Activated naive CD8-positive, alpha-beta T cell treated with anti-CD3 and anti-CD28 coated beads, Interleukin-2, amount 10 ng/mL, durations not matched to agents 7 days and 5 days (primary cell): ENCODE data around the gene FAM81B. TPM values are rescaled to one million over a fixed set of nuclear protein-coding genes. Genes with fewer than 3 reads are reported as not detected.
"Not testable (repeated sequence)": the region's sequence is repeated elsewhere in the genome, so short reads cannot be mapped to it uniquely, and the experiment has no call there.

Source experiments
- ATAC-seq: fragments of 150-1000 bp; cut with Tn5 transposase; one replicate; pipeline ENCODE4 v1.10.0; 2021; ENCODE audit warnings: low read depth, moderate library complexity
- POLR2A ChIA-PET: fragments of 350-600 bp; sonication (Branson Sonifier 250); formaldehyde crosslinking; loops from one replicate; lab custom pipeline; 2021; ENCODE audit warnings: antibody characterized with exemption; lab: Charles Lee
- DNase-seq: peaks from one replicate; pipeline ENCODE4 v3.0.0; 2021
- H3K27ac Mint-ChIP-seq: one replicate; pipeline ENCODE4 v1.8.0; 2022; ENCODE audit warnings: mild to moderate bottlenecking, mixed read lengths
- H3K27me3 Mint-ChIP-seq: one replicate; pipeline ENCODE4 v1.8.0; 2022; ENCODE audit warnings: mild to moderate bottlenecking, moderate library complexity, mixed read lengths
- H3K36me3 Mint-ChIP-seq: one replicate; pipeline ENCODE4 v1.8.0; 2021; ENCODE audit warnings: mild to moderate bottlenecking, mixed read lengths
- H3K4me1 Mint-ChIP-seq: one replicate; pipeline ENCODE4 v1.8.0; 2021; ENCODE audit warnings: mixed read lengths
- H3K4me3 Mint-ChIP-seq: one replicate; pipeline ENCODE4 v1.8.0; 2022; ENCODE audit warnings: mild to moderate bottlenecking, moderate library complexity, mixed read lengths
- H3K9me3 Mint-ChIP-seq: one replicate; pipeline ENCODE4 v1.8.0; 2021; ENCODE audit warnings: mixed read lengths
- total RNA-seq, 2 experiments: library from RNA; stranded (reverse); gene quantifications; one replicate each; pipeline ENCODE4 v1.2.3, GENCODE V29; 2021

FAM81B gene
- total RNA-seq, 2 experiments from 2014 or later = not detected

- Mint-ChIP-seq H3K4me3 (no peak overlapping the region), H3K9me3 (peaks cover 2% of the 10 kb centered on the region), H3K27me3 (no peaks in the 10 kb centered on the region), H3K4me1 (peaks cover 7% of the 10 kb centered on the region), H3K27ac (peak overlapping the region; percentile 7), H3K36me3 (peaks cover 1% of the 10 kb centered on the region)
- peak; percentile 60 for ATAC-seq
- POLR2A ChIA-PET = no interaction called here
- DNase-seq = no peak
These were observed 11.0 kb upstream of the FAM81B start for GRCh38 chr5:95380103-95380628.

DNA sequence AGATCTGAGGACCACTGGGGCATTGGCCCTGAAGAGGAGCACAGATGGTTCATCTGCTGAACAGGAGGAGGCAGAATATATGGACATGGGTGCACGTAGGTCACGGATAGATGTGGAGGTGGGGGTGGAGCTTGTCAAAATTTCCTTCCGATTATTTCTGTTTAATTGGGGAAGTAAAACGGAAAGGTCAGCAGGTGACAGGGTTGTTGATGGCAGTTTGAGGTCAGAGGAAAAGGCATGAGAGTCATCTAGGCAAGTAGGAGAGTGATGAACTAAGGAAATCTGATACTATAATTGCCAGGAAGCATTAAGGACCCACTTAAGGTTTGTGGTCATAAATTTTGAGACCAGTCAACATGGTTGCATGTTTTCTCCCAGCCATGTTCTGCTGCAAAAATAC, 8.4 kb upstream of the FAM81B start:
- H3K27ac Mint-ChIP-seq = no peak overlapping the region

GRCh38 chr5:95384485-95385213, 6.5 kb upstream of the FAM81B start:
- ATAC-seq (no peak), DNase-seq (no peak)
- Mint-ChIP-seq H3K27ac (no peak overlapping the region), H3K9me3 (peaks cover 1% of the 10 kb centered on the region), H3K4me3 (no peak overlapping the region), H3K27me3 (peaks cover 2% of the 10 kb centered on the region), H3K4me1 (peaks cover 7% of the 10 kb centered on the region), H3K36me3 (no peaks in the 10 kb centered on the region)
- POLR2A ChIA-PET = no interaction called here

More for the DNA sequence above, 8.4 kb upstream of the FAM81B start:
- Mint-ChIP-seq H3K4me3 (no peak overlapping the region), H3K27me3 (no peaks in the 10 kb centered on the region), H3K4me1 (peaks cover 7% of the 10 kb centered on the region), H3K36me3 (peaks cover 1% of the 10 kb centered on the region), H3K9me3 (peaks cover 3% of the 10 kb centered on the region)
- no peak for DNase-seq
- POLR2A ChIA-PET = no interaction called here
- ATAC-seq = no peak

GRCh38 chr5:95385334-95385733, 5.8 kb upstream of the FAM81B start:
- ATAC-seq = no peak
- peaks cover 2% of the 10 kb centered on the region for H3K27me3 Mint-ChIP-seq
- H3K9me3 Mint-ChIP-seq = peaks cover 1% of the 10 kb centered on the region

GRCh38 chr5:95391965-95392364, 799 bp downstream of the FAM81B start:
- H3K27me3 Mint-ChIP-seq, H3K4me1 Mint-ChIP-seq, H3K36me3 Mint-ChIP-seq, H3K27ac Mint-ChIP-seq, ATAC-seq, H3K9me3 Mint-ChIP-seq, H3K4me3 Mint-ChIP-seq, POLR2A ChIA-PET, DNase-seq: not testable (repeated sequence)

More at GRCh38 chr5:95385334-95385733, 5.8 kb upstream of the FAM81B start:
- no peak overlapping the region for H3K4me3 Mint-ChIP-seq
- no peak overlapping the region for H3K27ac Mint-ChIP-seq
- H3K36me3 Mint-ChIP-seq = no peaks in the 10 kb centered on the region
- POLR2A ChIA-PET = no interaction called here
- peaks cover 1% of the 10 kb centered on the region for H3K4me1 Mint-ChIP-seq
- no peak for DNase-seq

DNA sequence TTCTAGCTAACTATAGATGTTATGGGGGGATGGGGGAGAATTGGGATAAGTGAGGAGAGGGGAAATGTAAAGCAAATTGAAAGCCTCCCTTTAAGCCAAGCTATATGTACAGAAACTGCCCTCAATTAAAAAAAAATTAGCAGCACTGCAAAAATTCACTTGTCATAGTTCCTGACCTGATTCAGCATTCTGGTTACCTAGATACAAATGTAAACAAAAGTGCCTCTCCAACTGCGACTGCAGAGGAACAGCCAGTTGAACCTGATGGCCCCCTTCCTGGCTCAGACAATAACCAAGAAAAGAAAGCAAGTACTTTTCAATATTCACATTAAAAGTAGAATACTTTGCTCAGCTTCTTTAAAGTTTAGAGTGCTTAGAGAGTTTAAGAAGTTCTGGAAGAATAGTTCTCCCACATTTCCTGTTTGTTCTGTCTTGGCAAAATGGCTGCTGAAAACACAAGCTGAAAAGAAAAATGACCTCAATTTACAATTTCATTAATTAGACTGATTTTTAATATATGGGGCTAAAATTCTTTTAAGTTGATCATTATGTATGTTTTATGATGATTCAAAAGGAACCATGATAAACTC, 1.5 kb downstream of the FAM81B start:
- Mint-ChIP-seq H3K27me3 (peaks cover 8% of the 10 kb centered on the region), H3K27ac (no peak overlapping the region), H3K9me3 (no peaks in the 10 kb centered on the region), H3K36me3 (no peaks in the 10 kb centered on the region), H3K4me1 (no peaks in the 10 kb centered on the region), H3K4me3 (no peak overlapping the region)
- POLR2A ChIA-PET = no interaction called here
- ATAC-seq = no peak
- no peak for DNase-seq

DNA sequence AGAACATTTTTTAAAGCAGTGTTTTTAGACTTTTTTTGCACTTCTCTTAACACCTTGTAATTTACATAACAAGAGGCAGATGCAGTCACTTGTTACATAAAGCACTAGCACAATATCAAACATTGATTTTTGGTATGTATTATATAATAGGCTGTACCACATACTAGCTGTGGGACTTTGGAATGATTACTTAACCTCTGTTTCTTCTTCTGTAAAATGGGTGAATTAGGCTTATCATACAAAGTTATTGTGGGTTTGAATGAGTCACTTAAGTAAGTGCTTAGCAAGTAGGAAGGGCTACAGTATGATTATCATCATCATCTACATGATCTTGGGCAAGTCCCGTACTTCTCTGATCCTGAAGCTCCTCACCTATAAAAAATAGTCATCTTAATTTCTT, 2.1 kb downstream of the FAM81B start:
- H3K27ac Mint-ChIP-seq = no peak overlapping the region
- ATAC-seq (no peak), DNase-seq (no peak)
- H3K4me1 Mint-ChIP-seq = no peaks in the 10 kb centered on the region
- H3K27me3 Mint-ChIP-seq = peaks cover 9% of the 10 kb centered on the region
- H3K9me3 Mint-ChIP-seq = no peaks in the 10 kb centered on the region
- H3K4me3 Mint-ChIP-seq = no peak overlapping the region
- no peaks in the 10 kb centered on the region for H3K36me3 Mint-ChIP-seq
- POLR2A ChIA-PET = no interaction called here

GRCh38 chr5:95398989-95399388, 7.8 kb downstream of the FAM81B start:
- Mint-ChIP-seq H3K4me3 (no peak overlapping the region), H3K36me3 (no peaks in the 10 kb centered on the region), H3K9me3 (no peaks in the 10 kb centered on the region), H3K27me3 (peaks cover 7% of the 10 kb centered on the region), H3K4me1 (no peaks in the 10 kb centered on the region), H3K27ac (no peak overlapping the region)
- ATAC-seq = no peak
- POLR2A ChIA-PET = no interaction called here
- no peak for DNase-seq

DNA sequence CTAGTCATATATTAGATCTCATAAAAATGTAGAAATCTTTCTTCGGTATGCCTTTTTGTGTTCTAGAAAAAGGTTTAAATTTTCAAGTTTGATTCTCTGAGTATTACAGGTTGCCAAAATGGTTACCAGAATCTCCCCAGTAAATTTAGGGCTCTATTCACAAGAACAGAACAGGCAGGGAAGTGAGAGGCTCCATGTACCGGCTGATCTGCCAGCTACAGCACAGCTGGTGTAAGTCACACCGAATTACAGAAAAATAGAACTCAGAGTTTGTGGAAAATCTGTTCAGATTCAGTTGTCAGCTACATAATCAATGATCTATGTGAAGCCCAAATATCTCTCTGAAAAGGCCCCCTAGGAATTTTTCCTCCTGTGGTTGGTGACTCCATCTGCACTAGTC, 10.5 kb downstream of the FAM81B start:
- Mint-ChIP-seq H3K27me3 (peaks cover 6% of the 10 kb centered on the region), H3K9me3 (no peaks in the 10 kb centered on the region), H3K4me1 (no peaks in the 10 kb centered on the region), H3K27ac (no peak overlapping the region), H3K36me3 (no peaks in the 10 kb centered on the region), H3K4me3 (no peak overlapping the region)
- POLR2A ChIA-PET = no interaction called here
- DNase-seq (no peak), ATAC-seq (no peak)

GRCh38 chr5:95403996-95404395, 12.8 kb downstream of the FAM81B start:
- Mint-ChIP-seq H3K4me1 (no peaks in the 10 kb centered on the region), H3K27me3 (peaks cover 2% of the 10 kb centered on the region), H3K27ac (no peak overlapping the region), H3K36me3 (no peaks in the 10 kb centered on the region), H3K9me3 (no peaks in the 10 kb centered on the region), H3K4me3 (no peak overlapping the region)
- POLR2A ChIA-PET = no interaction called here
- no peak for ATAC-seq
- no peak for DNase-seq

- H3K27me3 Mint-ChIP-seq = peaks cover 2% of the 10 kb centered on the region
- no peaks in the 10 kb centered on the region for H3K36me3 Mint-ChIP-seq
- H3K27ac Mint-ChIP-seq = no peak overlapping the region
- no peaks in the 10 kb centered on the region for H3K9me3 Mint-ChIP-seq
- DNase-seq (no peak), ATAC-seq (no peak)
- no peak overlapping the region for H3K4me3 Mint-ChIP-seq
- POLR2A ChIA-PET = no interaction called here
- H3K4me1 Mint-ChIP-seq = no peaks in the 10 kb centered on the region
These were observed 15.4 kb downstream of the FAM81B start for GRCh38 chr5:95406426-95407090.

DNA sequence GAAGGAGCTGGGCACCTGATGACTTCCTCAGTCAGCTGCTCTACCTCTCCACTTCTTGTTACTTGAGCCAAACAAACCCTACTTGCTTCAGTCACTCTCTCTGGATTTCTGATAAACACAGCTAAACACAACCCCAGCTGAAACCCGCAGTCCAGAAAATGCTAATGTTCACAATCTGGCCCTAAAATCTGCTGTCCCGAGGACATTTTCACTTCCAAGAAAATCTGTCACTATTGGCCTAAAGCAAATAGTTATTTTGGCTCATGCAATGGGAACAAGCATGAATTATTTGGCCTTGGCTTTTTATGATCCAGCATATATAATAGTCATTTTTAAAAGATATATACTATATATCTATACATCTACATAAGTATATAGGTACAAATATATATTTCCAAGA, 19.1 kb downstream of the FAM81B start:
- POLR2A ChIA-PET = no interaction called here
- ATAC-seq (no peak), DNase-seq (no peak)
- Mint-ChIP-seq H3K4me1 (no peaks in the 10 kb centered on the region), H3K9me3 (no peaks in the 10 kb centered on the region), H3K36me3 (no peaks in the 10 kb centered on the region), H3K27ac (no peak overlapping the region), H3K4me3 (no peak overlapping the region), H3K27me3 (peaks cover 4% of the 10 kb centered on the region)

DNA sequence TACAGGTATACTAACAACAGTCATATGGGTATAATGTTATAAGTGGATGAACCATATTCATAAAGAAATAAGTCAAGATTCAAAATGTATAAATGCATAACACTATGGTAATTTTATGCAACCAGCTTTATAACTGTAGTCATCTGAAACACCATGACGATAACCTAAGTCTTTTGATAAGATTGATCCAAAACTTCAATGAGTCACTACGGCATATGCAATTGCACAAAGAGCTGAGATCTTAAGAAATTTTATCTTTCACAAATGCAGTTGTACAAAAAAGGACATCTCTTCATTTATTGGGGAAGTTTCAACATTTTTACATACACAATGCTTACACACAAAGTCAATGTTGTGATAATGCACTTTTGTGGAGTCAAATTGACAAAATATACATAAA, 20.3 kb downstream of the FAM81B start:
- no peaks in the 10 kb centered on the region for H3K36me3 Mint-ChIP-seq
- no peak overlapping the region for H3K4me3 Mint-ChIP-seq
- ATAC-seq (no peak), DNase-seq (no peak)
- no peaks in the 10 kb centered on the region for H3K4me1 Mint-ChIP-seq
- peaks cover 4% of the 10 kb centered on the region for H3K27me3 Mint-ChIP-seq
- H3K27ac Mint-ChIP-seq = no peak overlapping the region
- POLR2A ChIA-PET = no interaction called here
- no peaks in the 10 kb centered on the region for H3K9me3 Mint-ChIP-seq

DNA sequence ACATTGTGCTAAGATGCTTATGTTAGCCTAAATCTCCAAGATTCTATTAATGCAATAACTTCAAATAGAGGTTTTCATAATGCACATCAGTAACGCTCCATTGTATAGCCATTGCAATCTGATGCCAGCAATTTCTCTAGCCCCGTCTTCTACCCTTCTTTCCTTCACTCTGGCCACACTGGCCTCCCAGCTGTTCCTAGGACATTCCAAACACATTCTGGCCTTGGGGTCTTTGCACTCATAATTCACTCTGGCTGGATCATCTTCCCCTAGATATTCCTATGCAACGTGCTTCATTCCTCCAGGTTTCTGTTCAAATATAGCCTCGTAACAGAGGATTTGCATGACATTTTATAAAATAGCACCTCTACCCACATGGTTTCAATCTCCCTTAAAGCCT, 23.3 kb downstream of the FAM81B start:
- DNase-seq (no peak), ATAC-seq (no peak)
- H3K4me3 Mint-ChIP-seq = no peak overlapping the region
- H3K27me3 Mint-ChIP-seq = peaks cover 4% of the 10 kb centered on the region
- no peak overlapping the region for H3K27ac Mint-ChIP-seq
- no peaks in the 10 kb centered on the region for H3K4me1 Mint-ChIP-seq
- H3K36me3 Mint-ChIP-seq = no peaks in the 10 kb centered on the region
- POLR2A ChIA-PET = no interaction called here
- H3K9me3 Mint-ChIP-seq = no peaks in the 10 kb centered on the region
